GM21360 (cell line): Measurements from ENCODE around the gene RNF5.
A peak's percentile ranks its signal among the peaks of the same experiment; 100 is the strongest.
"Not testable (repeated sequence)": the region's sequence is repeated elsewhere in the genome, so short reads cannot be mapped to it uniquely, and the experiment has no call there.

Experiments used
- ATAC-seq: cut with Tn5 transposase; IDR thresholded peaks from one replicate; pipeline ENCODE4 v1.9.1; 2021; ENCODE audit warnings: mild to moderate bottlenecking, moderate library complexity; ENCODE audit not compliant: unreplicated experiment

Gene RNF5

DNA sequence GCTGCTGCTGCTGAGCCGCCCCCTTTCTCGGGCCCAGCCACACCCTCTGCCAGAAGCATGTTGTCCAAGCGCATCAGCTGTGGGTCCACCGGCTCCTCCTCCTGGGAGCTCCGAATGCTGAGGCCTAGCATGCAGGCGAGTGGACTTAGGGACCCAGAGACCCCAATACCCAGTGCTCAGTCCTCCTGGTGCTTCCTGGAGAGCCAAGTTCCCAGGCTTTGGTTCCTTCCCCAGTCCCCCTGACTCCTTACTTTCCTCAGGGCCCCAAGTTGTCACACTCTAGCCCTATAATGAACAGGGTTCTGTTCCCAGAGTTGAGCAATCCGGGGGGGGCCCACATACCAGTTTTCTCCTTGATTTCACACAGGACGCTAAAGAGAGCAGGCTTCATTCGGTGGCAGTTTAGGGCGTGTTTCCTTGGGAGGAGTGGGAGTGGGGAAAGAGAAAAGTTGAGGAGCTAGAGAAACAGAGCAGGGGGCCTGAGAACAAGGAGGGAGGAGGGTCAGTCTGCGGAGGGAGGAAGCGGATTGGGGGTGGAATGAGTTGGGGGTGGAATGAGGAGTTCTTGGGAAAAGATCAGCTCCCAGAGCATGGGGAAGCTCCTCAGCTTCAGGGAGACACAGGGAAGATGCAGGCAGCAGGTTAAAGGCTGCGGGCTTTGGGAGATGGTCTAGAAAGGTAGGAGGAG lies 10.3 kb downstream of the RNF5 start:
- ATAC-seq: no peak

DNA sequence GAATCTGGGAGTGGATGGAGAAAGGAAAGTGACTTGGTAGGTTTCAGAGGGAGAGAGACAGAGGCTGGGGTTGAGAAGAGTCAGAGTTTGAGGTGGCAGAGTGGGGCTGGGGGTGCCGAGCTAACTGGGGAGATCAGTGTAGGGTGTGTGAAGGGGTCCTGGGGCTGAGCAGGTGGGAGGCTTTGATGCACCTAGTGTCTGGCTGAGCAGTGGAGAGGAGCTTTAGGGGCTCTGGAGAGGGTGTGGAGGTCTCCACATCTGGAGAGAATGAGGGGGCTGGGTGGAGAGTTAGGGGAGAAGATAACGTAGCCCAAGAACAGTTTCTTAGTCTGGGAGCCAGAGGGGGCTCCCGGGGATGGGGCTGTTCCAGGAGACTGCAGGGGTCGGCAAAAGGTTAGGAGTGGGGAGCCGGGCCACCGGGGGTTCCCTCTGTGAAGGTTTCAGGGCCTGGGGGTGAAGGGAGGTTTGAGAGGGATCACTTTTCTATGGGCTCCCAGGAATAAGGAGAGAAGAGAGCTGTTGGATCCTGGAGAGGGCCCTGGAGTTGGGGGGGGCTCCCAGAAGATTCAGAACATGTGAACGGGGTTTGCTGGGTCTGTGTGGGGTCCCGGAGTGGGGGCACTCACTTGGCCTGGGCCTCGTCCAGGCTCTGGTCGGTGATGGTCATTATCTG lies 11.0 kb downstream of the RNF5 start:
- no peak for ATAC-seq

- ATAC-seq: no peak
These were observed 11.5 kb downstream of the RNF5 start for GRCh38 chr6:32189742-32190053.

DNA sequence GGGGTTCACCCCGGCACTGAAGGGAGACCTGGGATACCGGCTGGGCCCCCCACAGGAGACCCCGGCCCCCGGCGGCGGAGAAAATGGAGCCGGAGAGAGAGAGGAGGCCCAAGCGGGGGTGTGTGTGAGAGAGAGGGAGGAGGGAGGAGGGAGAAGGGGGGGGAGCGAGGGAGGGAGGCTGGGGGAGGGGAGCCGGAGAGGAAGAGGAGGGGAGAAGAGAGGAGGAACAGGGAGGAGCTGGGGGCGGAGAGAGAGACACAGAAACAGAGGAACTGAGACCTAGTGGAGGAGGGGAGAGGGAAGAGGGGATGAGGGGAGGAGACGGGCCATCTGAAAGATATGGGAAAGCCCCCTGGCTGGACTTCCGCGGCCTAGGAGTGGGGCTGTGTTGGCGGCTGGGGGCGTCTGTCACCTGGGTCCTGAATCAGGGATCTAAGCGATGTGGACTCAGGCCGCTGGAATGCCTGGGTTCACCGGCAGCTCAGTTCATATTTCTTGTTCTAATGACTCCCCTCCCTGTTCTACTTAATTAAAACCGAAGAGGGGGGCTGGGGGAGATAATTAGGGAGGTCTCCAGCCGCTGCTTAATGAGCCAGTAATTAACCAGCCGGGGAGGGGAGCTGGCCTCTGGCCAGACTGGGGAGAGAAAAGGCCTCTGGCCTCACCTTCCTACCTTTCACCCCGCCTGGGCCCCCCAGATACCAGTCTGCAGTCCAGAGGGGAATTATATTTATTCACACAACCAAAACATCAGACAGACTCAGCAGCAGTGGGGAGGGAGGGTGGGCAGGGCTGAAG lies 12.0 kb downstream of the RNF5 start, which contains the start of gene PBX2:
Gene PBX2 (minus strand): TSS at position 149 of the 798 bp plus-strand sequence. CDS start 287 bp downstream, outside the sequence.
- ATAC-seq: peak; percentile 45

DNA sequence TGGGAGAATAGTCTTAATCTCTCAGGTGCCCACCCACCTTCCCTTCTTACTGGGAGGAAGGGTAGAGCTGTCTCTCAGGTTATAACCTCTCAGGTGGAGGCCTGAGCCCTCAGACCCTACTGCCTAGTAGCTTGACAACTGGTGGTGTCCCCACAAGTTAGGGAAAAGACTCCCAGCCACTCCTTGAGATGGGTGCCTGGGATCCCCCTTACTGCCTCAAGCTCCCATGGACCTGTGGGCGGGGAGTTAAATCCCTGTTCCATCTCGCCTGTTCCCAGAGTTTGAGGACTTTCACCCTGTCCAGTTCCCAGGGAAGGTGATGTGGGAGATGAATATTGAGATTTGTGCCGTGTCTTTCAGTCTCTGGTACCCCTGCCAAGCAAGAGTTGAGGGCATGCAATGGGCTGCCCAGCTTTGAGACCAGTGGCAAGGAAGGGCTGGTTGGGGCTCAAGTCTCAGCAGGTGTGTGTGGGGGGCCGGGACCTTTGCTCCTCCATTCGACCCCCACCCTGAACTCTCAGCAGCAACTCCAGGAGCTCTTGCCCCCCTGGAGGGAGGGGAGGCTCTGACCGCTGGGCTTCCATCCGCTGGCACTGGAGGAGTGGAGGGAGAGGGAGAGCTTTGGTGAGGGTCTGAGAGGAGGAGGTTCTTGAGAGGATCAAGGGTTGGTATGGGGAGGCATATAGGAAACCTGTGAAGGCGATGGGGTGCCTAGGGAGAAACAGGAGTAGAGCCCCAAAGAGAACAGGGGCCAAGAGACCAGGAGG lies 12.9 kb downstream of the RNF5 start:
- no peak for ATAC-seq

- ATAC-seq: no peak
These were observed 13.7 kb downstream of the RNF5 start for GRCh38 chr6:32191696-32192607.

DNA sequence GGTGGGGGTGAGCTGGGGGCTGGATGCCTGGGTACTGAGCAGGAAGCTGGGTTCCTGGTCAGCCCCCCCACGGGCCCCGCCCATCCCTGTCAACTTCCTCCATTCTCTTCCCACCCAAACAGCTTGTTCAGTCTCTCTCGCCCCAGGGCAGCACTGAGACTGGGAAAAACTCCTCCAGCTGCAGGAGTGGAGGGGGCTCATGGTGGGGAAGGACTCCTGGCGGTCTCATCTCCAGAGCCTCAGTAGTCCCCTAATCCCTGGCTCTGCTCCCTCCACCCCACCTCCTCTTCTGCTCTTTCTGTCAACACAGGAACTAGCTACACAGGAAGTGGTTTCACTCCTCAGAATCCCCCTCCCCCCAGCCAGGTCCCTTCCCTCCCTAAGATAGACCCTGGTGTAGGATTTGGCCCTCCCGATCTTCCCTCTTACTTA lies 14.4 kb downstream of the RNF5 start, which contains the start of gene GPSM3:
Gene GPSM3 (minus strand): TSS at position 36 of the 432 bp plus-strand sequence. CDS start 130 bp downstream, outside the sequence.
- no peak for ATAC-seq

GRCh38 chr6:32193096-32193495 lies 14.9 kb downstream of the RNF5 start:
- not testable (repeated sequence) for ATAC-seq

DNA sequence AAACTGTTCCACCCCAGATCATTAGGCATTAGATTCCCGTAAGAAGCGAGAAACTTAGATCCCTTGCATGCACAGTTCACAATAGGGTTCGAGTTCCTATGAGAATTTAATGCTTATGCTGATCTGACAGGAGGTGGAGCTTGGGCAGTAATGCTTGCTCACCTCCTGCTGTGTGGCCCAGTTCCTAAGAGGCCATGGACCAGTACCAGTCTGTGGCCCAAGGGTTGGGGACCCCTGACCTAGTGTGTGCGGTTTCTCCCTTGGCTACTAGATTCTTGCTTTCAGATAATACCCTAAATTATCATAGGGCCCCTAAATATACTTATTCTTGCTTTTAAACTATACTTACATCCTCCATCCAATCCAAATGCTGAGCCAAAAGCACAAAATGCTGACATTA lies 16.2 kb downstream of the RNF5 start:
- ATAC-seq: no peak

DNA sequence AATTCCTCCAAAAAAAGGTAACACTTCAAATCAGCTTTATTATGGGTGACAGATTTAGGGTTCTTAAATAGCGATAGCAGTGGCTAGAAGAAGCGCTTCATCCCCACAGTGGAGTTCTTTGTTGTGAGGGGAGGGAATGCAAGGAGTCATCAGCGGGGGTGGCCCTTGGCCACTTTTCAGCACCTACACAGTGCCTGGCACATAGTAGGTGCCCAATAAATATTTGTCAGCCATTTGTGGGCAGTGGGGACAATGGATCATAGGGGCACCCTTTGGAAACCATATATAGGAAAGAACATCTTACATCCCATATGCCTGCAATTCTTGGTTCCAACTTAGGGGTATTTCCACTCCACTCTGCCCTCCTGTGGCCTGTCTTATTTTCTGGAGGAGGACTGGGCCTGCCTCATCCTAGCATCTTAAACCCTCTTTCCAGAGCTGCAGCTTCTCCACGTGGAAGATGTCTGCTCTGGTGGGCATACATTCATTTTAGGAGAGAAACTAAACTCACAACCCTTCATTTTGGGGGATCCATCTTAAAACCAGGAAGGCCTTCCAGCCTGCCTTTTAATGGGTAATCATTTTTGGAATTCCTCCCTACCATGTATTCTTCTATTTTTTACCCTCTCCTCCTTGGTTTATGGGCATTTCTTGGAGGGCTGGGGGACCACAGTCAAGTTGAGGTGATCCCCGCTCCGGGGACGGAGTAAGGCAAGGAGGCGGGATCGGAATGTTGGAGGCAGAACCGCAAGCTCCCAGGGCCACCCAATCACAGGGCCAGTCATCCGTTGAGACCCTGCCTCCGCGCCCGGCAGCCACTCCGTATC lies 16.8 kb downstream of the RNF5 start:
- no peak for ATAC-seq

- peak; percentile 66 for ATAC-seq
These were observed 17.4 kb downstream of the RNF5 start for GRCh38 chr6:32195652-32195901.

GRCh38 chr6:32195902-32196681 lies 17.9 kb downstream of the RNF5 start:
- ATAC-seq: peak; percentile 65

DNA sequence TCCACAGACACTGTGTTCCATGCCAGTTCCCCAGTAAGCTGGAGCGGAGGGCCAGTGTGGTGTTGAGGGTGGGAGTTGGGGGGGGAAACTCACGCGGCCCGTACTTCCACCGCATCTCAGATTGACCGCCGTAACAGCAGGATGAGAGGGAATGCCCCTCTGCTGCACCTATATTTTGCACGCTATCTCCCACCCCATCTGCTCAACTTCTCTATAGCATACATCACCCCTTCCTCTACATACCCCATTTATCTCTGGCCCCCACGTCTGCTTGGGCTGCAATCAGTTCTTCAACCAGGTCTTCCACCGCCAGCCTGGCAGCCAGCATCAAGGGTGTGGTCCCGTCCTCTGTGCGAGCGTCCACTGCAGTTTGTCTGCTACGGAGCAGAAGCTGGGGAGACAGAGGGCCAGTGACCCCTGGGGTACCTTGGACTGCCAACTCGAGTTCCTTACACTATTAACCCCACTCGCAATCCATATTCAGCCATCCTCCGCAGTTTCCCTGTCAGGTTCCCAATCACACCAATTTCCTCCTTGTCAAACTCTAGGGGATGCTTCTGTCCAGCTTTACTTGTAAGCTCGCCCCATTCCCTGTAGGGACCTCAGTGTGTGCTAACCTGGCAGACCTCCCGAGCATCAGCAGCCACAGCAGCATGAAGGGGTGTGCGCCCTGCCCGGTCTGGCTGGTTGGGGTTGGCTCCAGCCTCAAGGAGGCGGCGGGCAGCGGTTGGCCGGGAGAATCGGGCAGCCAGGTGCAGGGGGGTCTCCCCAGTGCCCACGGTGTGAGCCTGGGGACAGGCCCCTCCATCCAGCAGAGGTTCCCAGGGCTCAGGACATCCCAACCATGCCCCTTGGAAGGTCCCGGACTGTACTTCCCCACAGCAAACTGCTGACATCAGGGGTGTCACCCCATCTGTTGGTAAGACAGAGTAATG lies 18.7 kb downstream of the RNF5 start:
- ATAC-seq: no peak

- ATAC-seq: no peak
These were observed 20.1 kb downstream of the RNF5 start for GRCh38 chr6:32198345-32198696.

DNA sequence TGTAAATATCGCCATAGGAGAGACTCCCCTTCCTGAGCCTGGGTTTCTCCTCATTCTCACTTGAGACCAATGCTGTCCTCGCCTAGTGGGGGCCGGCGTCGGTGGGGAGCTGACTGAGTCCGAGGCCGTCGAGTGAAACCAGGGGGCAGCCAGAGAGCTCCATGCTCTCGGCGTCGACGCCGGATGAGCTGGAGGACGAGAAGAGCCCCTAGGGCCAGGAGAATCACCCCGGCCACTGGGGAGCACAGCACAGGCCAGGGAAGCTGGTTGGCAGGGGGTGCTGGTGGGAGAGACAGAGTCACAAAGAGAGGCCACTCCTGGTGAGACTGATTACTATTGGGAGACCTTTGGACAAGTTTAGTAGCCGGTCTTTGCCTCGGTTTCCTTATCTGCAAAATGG lies 20.7 kb downstream of the RNF5 start:
- no peak for ATAC-seq

DNA sequence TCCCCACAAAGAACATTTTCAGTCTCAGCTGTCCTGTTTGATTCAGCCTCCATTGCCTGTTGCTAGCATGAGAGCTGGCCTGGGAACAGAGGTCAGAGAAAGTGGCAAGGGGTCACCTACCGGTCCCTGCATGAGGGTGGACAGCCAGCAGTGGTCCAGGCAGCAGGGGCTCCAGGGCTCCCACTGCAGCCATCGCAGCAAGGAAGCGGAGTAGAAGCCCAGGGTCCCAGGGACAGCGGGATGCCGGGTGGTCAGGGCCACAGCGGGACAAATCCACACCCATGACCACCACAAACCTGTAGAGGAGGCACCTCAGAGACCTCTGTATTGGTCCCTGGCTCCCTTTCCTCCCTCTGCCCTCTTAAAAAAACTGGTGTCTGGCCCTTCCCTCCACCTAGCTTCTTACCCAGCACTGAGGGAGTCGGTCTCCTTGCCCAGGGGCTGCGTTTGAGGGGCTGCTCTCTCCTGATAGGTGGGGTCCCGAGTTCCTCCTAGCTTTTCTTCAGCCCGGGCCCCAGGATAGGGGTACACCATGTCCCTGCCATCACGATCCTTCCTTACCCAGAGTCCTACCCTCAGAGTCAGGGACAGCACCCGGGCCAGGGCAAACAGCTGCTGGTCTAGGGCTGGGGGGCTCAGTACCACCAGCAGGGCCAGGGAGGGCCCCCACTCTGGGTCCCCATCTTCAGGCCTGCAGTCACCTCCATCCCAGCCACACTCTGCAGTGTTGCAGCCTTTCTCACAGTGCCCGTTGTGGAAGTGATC lies 22.7 kb downstream of the RNF5 start:
- ATAC-seq: no peak

- ATAC-seq: no peak
These were observed 24.0 kb downstream of the RNF5 start for GRCh38 chr6:32202186-32202585.
